ENCODE measurements around the gene KRTAP5-10. TPM values are rescaled to one million over a fixed set of nuclear protein-coding genes. Genes with fewer than 3 reads are reported as not detected.
"Not testable (repeated sequence)": the region's sequence is repeated elsewhere in the genome, so short reads cannot be mapped to it uniquely, and the experiment has no call there.

KRTAP5-10 gene
- total RNA-seq, 1 donor from 2014 or later, result 0.41 TPM

DNA sequence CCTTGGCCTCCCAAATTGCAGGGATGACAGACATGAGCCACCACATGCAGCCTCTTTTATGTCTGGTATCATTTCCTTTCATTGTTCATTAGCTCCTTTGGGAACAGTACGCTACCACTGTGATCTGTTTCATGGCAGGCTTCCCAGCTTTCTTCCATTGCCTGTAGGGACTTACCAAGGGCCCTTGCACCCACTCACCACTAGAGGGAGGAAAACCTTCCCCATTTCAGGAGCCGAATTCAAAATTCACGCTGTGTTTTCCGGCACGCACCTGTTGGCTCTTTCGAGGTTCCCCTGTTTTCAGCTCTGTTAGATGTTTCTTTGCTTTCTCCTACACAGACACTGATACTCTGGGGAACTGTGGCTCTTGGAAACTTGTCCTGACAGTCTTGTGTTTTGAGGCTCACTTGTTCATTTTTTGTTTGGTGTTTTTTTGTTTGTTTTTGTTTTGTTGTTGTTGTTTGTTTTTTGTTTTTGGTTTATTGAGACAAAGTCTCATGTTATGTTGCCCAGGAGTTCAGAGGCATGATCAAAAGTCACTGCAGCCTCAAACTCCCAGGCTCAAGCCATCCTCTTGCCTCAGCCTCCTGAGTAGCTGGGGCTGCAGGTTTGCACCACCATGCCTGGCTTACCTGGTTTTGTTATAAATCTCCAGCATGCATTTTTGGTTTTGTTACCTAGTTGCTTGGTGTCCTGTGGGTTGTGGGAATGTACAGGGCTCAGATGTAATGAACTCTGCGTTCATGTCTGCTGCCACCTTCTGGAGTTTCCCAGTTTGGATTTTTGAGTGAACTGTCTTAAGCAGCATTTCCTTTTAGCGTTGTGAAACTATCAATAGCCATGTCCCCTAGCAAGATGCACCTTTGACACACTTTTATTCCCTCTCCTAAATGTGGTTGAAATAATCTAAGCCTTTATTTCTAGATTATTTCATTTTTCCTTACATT, 15.0 kb downstream of the KRTAP5-10 start:
- H3K27me3 Mint-ChIP-seq, result peaks cover 28% of the 10 kb centered on the region
- H3K9me3 Mint-ChIP-seq (ENCODE audit: low read depth), result no peaks in the 10 kb centered on the region
- DNase-seq (ENCODE audit: low spot score, unreplicated experiment), result peak; percentile 25
- no peak overlapping the region for H3K4me3 Mint-ChIP-seq (ENCODE audit: low read depth)
- H3K27ac Mint-ChIP-seq, result no peak overlapping the region
- no peaks in the 10 kb centered on the region for H3K36me3 Mint-ChIP-seq (ENCODE audit: insufficient read depth)
- H3K4me1 Mint-ChIP-seq (ENCODE audit: low read depth), result peaks cover 4% of the 10 kb centered on the region
- TF ChIP-seq, protein P1, sequence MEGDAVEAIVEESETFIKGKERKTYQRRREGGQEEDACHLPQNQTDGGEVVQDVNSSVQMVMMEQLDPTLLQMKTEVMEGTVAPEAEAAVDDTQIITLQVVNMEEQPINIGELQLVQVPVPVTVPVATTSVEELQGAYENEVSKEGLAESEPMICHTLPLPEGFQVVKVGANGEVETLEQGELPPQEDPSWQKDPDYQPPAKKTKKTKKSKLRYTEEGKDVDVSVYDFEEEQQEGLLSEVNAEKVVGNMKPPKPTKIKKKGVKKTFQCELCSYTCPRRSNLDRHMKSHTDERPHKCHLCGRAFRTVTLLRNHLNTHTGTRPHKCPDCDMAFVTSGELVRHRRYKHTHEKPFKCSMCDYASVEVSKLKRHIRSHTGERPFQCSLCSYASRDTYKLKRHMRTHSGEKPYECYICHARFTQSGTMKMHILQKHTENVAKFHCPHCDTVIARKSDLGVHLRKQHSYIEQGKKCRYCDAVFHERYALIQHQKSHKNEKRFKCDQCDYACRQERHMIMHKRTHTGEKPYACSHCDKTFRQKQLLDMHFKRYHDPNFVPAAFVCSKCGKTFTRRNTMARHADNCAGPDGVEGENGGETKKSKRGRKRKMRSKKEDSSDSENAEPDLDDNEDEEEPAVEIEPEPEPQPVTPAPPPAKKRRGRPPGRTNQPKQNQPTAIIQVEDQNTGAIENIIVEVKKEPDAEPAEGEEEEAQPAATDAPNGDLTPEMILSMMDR (IDR thresholded peaks at IDR 0.05; ENCODE audit: unreplicated experiment), result peak; percentile 89

DNA sequence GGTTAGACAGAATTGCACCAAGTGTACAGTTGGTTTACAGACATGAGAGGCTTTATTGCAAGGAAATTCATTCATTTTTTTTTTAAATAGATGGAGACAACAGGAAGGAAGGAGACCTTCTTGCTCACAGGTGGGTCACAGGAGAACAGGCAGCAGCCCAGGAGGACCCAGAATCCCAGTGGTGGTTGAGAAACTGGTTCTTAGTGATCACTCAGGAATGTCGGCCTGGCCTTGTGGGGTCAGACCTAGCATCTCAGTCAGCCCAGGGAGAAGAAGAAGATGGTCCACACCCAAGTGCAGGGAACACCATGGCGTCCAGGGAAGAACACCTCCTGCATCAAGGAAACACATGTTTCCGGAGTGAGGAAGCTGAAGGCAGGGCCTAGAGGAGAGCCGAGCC, 16.5 kb downstream of the KRTAP5-10 start:
- no peak for DNase-seq (ENCODE audit: low spot score, unreplicated experiment)
- no peak overlapping the region for H3K27ac Mint-ChIP-seq
- peaks cover 25% of the 10 kb centered on the region for H3K27me3 Mint-ChIP-seq
- TF ChIP-seq, protein P1 (IDR thresholded peaks at IDR 0.05; ENCODE audit: unreplicated experiment), result no peak
- peaks cover 13% of the 10 kb centered on the region for H3K4me1 Mint-ChIP-seq (ENCODE audit: low read depth)
- no peaks in the 10 kb centered on the region for H3K36me3 Mint-ChIP-seq (ENCODE audit: insufficient read depth)
- H3K9me3 Mint-ChIP-seq (ENCODE audit: low read depth), result no peaks in the 10 kb centered on the region
- H3K4me3 Mint-ChIP-seq (ENCODE audit: low read depth), result no peak overlapping the region

DNA sequence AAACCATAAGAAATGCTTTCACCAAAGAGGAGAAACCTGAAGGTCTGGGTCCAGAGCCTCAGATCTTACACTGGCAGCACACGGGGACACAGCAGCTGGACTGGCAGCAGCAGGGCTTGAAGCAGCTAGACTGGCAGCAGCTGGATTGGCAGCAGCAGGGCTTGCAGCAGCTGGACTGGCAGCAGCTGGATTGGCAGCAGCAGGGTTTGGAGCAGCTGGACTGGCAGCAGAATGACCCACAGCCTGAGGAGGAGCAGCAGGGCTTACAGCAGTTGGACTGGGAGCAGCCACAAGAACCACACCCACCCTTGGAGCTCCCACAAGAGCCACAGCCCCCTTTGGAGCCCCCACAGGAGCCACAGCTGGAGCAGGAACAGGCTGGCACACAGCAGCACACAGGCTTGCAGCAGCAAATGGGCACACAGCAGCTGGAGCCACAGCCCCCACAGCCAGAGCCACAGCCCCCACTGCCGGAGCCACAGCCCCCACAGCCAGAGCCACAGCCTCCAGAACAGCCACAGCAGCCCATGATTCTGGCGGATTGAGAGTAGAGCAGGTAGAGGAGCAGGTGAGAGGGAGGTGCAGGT, 17.0 kb downstream of the KRTAP5-10 start, which contains the start of gene KRTAP5-11:
Gene KRTAP5-11 (minus strand): TSS at position 567 of the 587 bp plus-strand sequence. CDS start 38 bp downstream, at position 529.
- peaks cover 25% of the 10 kb centered on the region for H3K27me3 Mint-ChIP-seq

DNA sequence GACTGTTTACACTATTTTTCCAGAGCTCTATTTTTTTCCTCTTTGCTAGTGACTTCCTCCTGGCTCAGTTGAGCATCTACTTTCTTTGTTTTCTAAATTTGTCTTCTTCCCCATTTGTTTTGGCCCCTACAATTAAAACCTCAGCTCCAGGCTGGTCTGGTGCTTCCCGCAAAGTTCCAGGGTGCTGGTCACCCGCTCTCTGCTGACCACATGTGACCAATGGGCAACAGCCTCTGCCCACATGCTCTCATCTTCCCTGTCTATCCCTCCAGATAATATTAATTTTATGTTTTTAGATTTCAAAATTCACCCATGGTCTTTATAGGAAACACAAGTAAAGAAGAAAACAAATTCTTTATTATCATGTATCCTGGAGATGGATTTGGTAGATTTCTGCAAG, 17.6 kb downstream of the KRTAP5-10 start:
- peaks cover 25% of the 10 kb centered on the region for H3K27me3 Mint-ChIP-seq
- not testable (repeated sequence) for H3K36me3 Mint-ChIP-seq (ENCODE audit: insufficient read depth); DNase-seq (ENCODE audit: low spot score, unreplicated experiment); H3K4me3 Mint-ChIP-seq (ENCODE audit: low read depth); H3K9me3 Mint-ChIP-seq (ENCODE audit: low read depth); H3K27ac Mint-ChIP-seq
- peaks cover 18% of the 10 kb centered on the region for H3K4me1 Mint-ChIP-seq (ENCODE audit: low read depth)

More for the DNA sequence above, 17.0 kb downstream of the KRTAP5-10 start, which contains the start of gene KRTAP5-11:
- Mint-ChIP-seq H3K27ac (no peak within 1 kb of the TSS), H3K4me3 (ENCODE audit: low read depth) (no peak within 1 kb of the TSS), H3K4me1 (ENCODE audit: low read depth) (peaks cover 14% of the 10 kb centered on the region), H3K36me3 (ENCODE audit: insufficient read depth) (no peaks in the 10 kb centered on the region), H3K9me3 (ENCODE audit: low read depth) (no peaks in the 10 kb centered on the region)
- no peak for DNase-seq (ENCODE audit: low spot score, unreplicated experiment)
- TF ChIP-seq, protein P1 (IDR thresholded peaks at IDR 0.05; ENCODE audit: unreplicated experiment), result no peak

DNA sequence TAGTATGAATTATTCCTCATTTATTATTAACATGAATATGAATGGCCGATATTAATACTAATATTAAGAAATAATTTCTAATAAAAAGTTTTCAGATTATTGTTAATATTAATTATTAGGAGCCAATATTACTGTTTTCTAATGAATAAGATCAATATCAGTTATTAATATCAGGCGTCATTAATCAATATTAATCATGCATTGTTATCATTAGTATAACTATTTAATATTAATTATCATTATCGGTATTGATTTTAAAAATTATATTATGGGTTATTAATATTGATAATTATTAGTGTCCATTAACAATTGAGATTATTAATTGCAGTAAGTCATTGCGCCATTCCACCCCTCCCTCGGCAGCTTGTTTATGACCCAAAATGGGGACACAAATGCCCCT, 20.3 kb downstream of the KRTAP5-10 start:
- H3K27ac Mint-ChIP-seq; DNase-seq (ENCODE audit: low spot score, unreplicated experiment); H3K36me3 Mint-ChIP-seq (ENCODE audit: insufficient read depth); H3K4me3 Mint-ChIP-seq (ENCODE audit: low read depth); H3K9me3 Mint-ChIP-seq (ENCODE audit: low read depth): not testable (repeated sequence)
- H3K4me1 Mint-ChIP-seq (ENCODE audit: low read depth), result peaks cover 26% of the 10 kb centered on the region
- H3K27me3 Mint-ChIP-seq, result peaks cover 20% of the 10 kb centered on the region

DNA sequence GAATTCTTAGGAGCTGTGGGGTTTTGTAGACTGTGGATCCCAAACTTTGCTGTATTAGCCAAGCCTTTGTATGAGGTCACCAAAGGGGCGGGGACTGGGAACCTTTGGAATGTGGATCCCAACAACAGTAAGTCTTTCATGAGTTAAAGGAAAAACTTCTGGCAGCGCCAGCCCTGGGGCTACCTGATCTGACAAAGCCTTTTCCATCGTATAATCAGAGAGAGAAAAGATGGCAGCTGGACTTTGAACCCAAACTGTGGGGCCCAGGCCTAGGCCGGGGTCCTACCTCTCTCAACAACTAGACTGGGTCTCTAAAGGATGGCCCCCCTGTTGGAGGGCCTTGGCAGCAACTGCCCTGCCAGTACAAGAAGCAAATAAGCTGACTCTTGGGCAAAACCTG, 23.0 kb downstream of the KRTAP5-10 start:
- H3K4me3 Mint-ChIP-seq (ENCODE audit: low read depth), result not testable (repeated sequence)
- peaks cover 26% of the 10 kb centered on the region for H3K4me1 Mint-ChIP-seq (ENCODE audit: low read depth)
- H3K27ac Mint-ChIP-seq, result peak overlapping the region; percentile 83

More for the DNA sequence above, 23.0 kb downstream of the KRTAP5-10 start:
- H3K9me3 Mint-ChIP-seq (ENCODE audit: low read depth); DNase-seq (ENCODE audit: low spot score, unreplicated experiment); H3K36me3 Mint-ChIP-seq (ENCODE audit: insufficient read depth); H3K27me3 Mint-ChIP-seq: not testable (repeated sequence)

Data from progenitor cell of endocrine pancreas (in vitro differentiated cells).